GM18873 (cell line): Measurements from ENCODE around the gene FBXO21.
A peak's percentile ranks its signal among the peaks of the same experiment; 100 is the strongest.
"Not testable (repeated sequence)": the region's sequence is repeated elsewhere in the genome, so short reads cannot be mapped to it uniquely, and the experiment has no call there.

Experiments used
- ATAC-seq: cut with Tn5 transposase; IDR thresholded peaks from one replicate; pipeline ENCODE4 v1.9.1; 2021; ENCODE audit warnings: mild to moderate bottlenecking, moderate library complexity, moderate number of reproducible peaks; ENCODE audit not compliant: unreplicated experiment, low FRiP score

The FBXO21 gene

DNA sequence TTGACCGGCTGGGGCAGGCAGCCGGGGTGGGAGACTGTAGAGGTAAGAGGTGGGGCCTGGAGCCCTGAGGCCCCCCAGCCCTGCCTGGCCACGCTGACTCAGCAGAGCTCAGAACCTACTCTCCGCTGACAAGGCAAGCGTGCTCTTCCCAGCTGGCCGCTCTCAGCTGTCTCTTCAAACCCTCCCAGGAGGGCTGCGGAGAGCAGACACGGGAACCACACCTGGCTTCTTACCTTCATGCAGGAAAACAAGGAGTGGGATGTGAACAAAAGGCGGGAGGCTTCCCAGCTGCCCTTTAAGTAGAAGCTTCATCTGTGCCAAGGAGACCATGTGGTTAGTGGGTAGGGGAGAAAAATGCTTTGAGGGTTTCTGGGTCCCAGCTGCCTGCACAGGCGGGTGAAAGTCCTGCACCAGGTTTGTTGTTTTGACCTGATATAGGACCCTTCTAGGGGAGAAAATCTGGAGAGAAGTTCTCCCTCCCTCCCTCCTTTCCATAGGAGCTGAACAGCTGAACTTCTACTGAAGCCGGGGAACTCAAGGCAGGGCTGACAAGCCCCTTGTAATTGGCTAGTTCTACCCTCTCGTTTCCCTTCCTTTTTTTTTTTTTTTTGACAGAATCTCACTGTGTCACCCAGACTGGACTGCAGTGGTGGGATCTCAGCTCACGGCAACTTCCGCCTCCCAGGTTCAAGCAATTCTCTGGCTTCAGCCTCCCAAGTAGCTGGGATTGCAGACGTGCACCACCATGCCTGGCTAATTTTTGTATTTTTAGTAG lies 78.3 kb downstream of the FBXO21 start:
- no peak for ATAC-seq

DNA sequence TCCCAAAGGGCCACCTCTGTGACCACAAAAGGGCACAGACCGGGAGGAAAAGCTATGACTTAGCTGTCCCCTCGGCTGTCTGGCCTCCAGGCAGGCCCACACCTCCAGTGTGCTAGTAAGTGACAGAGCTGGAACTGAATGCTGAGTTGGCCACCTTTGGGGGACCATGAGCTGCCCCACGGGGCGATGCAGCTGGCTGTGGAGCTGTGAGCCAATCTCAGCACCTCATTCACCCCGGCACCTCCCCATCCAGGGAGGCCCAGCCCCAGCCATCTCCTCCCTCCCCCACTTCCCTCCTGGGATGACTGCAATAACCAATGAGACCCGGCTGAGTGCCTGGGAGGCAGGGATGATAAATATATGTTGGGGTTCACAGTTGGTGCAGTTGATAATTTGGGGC lies 78.9 kb downstream of the FBXO21 start:
- no peak for ATAC-seq

DNA sequence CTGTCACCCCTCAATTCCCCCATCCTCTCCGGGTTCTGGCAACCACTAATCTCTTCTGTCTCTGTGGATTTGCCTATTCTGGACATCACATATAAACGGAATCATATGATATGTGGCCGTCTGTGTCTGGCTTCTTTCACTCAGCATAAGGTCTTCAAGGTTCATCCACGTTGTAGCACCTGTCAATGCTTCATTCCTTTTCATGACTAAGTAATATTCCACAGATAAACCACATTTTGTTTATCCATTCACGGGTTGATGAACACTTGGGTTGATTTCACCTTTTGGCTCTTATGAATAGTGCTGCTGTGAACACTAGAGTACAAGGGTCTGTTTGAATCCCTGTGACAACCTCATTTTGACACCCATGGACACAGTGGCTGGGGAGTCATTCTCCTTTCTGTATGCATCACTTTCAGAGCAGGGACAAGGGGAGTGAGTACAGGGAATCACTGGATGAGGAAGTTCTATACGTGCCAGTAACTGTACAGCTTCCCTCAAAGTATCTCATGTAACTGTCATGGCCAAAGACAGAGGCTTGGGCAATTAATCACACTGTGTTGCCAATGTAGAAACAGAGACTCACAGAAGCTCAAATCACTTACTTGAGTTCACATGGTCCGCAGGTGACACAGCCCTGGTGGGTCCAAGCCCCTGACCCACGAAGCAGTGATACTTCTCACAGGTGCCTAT lies 80.2 kb downstream of the FBXO21 start:
- no peak for ATAC-seq

DNA sequence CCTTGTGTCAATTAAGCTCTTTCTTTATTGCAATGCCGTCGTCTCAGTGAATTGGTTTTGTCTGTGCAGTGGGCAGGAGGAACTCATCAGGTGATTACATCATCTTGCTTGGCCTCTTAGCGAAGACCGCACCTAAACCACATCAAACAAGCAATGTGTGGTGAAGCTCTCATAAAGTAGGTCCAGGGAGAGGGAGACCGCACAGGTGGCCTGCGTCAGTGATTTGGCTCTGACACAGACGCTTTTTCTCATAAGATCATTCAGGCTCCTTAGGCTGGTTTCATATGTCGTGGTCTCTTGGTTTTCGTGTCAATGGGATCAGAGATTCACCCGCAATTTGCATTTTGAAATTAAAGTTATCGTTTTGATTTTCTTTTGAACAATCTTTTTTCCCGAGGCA lies 84.4 kb downstream of the FBXO21 start:
- no peak for ATAC-seq

DNA sequence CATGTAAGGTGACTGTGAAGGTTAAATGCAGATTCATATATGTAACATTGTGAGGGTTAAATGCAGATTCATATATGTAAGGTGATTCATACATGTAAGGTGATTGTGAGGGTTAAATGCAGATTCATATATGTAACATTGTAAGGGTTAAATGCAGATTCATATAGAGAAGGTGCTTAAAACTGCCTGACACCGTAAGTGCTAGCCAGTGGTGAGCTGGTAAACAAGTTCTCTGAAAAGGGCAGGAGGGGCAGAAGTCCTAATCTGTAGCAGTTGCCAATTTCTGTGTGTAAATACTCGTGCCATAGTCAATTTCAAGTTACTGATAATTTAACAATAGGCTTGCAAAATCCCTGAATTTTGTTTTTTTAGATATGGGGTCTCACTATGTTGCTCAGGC lies 86.3 kb downstream of the FBXO21 start:
- ATAC-seq, result not testable (repeated sequence)

DNA sequence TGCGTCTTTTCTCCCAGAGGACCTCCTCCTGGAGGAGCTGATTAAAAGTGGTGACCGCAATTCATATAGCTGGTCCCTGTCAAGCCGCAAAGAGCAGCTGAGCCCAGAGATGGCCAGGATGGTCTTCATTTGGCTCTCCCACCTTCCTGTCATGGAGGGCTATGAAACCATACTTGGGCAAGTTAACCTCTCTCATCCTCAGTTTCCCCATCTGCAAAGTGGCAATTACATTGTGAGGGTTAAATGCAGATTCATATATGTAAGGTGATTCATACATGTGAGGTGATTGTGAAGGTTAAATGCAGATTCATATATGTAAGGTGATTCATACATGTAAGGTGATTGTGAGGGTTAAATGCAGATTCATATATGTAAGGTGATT lies 87.5 kb downstream of the FBXO21 start:
- ATAC-seq, result no peak

DNA sequence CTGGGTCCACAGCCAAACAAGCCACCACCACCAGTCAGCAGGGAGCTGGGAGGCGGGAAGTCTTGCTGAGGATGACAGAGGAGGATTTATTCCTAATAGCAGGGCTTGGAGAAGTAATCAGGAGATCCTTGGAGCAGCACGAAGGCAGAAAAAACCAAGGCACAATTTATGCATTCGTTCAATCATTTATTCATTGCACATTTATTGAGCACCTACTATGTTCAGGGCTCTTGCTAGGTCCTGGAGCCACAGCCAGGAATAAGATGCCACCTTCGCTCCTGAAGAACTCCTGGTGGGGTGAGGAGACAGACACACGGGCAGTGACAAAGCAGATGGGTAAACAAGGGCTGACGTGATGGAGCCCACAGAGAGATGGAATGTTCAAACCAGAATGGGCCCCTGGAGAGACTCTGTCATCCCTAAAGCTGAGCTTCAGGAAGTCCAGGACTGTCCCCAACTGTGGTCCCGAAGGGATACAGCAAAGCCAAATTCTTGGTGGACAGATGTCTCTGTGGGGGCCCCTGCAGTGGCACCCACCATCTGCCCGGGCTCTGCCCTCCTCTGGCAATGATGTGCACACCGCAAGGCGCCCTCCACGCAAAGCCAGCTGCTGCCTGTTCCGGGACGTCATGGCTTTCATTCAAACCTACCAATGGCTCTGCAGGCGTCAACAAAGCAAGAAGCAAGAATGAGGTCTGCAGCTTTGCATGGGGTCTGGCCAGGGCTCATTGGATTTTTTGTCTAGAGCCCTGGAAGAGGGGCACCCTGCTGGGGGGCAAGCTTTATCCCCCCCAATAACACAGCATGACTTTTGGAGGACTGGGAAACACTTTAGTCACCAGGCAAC lies 88.1 kb downstream of the FBXO21 start:
- ATAC-seq, result no peak

DNA sequence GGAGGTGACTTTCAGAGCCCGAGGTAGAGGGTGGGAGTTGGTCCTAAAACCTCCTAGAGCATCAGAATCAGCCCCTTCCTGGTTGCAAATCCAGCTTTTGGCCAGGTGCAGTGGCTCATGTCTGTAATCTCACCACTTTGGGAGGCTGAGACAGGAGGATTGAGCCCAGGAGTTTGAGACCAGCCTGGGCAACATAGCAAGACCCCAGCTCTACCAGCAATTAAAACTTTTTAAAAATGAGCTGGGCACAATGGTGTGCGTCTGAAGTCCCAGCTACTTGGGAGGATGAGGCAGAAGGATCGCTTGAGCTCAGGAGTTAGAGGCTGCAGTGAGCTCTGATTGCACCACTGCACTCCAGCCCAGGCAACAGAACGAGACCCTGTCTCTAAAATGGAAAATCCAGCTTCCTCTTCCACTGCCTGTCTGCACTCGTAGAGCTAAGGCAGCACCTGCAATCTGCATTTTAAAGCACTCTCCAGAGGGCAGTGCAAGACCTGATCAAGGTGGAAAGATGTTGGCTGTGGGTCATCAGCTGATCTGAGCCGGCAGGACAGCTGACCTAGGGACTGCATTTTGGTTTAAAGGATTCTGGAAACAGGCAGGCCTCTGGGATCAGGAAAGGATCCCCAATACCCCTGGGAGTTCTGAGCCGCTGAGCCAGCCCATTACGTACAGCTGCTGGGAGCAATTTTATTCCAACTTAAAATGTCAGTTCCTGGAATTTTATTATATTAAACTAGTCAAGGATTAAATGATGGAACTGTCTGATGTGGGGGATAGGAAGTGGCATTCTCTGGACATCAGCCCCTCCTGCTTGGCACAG lies 89.2 kb downstream of the FBXO21 start:
- no peak for ATAC-seq

DNA sequence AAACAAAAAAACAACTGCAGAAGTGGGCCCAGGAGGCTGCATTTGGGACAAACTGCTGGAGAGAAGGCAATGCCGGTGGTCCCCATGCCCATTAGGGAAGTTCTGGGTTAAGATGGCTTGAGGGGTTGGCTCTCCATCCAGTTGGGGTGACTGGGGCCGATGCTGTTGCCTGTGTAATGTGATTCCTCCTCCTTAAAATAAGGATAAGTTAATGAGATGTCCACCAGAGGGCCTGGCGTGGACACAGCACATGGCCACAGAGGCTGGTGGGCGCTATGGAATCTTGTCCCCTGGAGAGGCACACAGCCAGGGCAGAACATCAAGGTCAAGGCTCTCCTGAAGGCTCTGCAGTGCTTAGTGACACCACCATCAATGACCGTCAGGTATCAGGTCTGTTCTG lies 90.0 kb downstream of the FBXO21 start:
- ATAC-seq, result no peak

DNA sequence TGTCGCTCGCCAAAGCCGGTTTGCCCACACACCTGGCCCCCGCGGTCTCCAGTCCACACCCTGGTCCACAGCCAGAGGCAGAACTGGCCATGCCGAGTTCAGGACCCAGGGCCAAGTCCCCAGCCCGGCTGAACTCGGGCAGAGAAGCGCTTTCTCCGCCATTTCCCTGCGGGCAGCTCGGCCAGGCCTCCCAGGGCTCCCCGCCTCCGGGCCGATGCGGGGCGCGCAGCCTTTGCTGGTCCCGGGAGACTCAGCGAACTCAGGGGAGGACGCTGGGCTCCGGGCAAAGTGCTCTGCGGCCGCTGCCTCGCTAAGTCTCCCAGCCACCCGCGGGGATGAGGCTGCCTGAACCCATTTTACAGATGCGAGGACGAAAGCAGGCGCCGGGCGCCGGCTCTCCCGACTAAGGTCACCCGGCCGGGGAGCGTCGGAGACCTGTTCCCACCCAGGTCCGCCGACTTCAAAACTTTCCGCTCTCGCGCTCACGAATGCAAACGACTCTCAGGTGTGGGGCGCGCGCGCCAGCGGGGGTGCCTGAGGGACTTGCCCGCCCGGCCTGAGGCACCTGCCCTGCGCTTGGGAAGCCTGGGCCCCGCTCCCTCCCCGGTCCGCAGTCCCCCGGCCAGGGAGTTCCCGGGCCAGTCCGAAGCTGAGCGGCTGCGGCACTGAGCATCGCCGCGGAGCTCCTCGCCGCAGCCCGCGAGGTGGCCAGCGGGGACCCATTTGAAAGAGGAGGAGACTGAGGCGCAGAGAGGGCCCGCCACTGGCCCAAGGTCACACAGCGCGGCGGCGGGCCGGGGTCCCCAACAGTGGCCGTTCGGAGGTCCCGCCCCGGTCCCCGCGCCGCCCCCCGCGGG lies 91.7 kb downstream of the FBXO21 start:
- ATAC-seq, result peak; percentile 34

DNA sequence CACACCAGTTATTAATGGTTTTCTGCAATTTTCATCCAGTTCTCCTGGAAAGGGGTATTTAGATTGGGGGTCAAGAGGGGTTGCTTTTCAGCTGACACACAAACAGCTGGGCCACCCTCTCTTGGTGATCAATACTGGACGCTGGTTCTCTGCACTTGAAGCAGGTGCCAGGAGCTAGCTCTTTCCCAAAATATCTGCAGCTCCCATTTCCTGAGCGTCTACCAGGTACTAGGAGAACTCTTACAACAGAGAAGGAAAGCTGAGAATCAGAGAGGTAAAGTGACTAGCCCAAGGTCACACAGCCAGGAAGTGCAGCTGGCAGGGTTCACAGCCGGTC lies 92.3 kb downstream of the FBXO21 start:
- ATAC-seq, result no peak

DNA sequence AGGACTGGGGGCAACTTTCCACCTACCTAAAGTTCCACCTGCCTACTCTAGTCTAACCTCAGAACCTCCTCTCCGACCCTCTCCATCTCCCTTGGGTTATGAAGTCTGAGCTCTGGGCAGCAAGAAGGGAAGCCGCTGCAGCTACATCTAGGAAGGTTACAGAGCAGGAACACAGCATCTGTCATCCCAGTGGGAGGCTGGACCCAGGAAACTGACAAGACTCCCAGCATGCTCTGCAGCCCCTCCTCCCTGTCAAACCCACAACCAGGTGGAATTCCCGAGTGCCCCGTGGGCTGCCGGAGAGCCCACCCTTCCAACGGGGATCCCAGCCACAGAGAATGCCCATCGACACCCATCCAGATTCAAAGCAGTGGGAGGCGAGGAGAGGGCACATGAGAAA lies 93.1 kb downstream of the FBXO21 start:
- no peak for ATAC-seq

DNA sequence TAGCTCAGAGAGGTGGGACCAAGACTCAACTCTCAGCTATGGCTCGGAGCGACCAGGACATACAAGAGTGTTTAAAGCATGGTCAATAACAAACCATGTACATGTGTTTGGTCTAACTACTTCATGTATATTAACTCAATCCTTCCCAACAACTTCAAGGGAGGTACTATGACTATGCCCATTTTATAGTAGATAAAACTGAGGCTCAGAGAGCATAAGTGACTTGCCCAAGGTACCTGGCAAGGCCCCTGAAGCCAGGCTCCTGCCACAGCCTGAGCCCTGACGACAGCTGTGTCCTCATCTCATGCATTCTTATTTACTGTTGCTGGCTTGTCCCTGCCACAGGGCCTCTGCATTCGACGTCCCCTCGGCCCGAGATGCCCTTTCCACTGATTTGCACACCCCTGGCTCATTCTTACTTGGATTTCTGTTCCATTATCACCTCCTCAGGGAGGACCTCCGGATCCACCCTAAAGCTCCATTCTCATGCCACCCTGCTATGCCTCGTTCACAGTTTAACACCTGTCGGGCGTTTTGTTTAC lies 93.7 kb downstream of the FBXO21 start:
- no peak for ATAC-seq

DNA sequence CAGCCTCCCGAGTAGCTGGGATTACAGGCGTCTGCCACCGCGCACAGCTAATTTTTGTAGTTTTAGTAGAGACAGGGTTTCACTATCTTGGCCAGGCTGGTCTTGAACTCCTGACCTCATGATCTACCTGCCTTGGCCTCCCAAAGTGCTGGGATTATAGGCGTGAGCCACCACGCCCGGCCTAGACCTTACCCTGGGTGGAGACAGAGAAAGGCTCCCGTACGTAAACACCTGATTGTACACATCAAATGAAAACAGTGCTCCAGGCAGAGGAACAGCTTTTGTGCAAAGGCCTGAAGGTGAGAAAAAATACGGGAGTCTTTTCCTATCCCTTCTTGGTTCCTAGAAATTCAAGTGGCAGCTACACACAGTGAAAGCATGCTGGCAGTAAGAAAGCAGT lies 95.1 kb downstream of the FBXO21 start:
- not testable (repeated sequence) for ATAC-seq

DNA sequence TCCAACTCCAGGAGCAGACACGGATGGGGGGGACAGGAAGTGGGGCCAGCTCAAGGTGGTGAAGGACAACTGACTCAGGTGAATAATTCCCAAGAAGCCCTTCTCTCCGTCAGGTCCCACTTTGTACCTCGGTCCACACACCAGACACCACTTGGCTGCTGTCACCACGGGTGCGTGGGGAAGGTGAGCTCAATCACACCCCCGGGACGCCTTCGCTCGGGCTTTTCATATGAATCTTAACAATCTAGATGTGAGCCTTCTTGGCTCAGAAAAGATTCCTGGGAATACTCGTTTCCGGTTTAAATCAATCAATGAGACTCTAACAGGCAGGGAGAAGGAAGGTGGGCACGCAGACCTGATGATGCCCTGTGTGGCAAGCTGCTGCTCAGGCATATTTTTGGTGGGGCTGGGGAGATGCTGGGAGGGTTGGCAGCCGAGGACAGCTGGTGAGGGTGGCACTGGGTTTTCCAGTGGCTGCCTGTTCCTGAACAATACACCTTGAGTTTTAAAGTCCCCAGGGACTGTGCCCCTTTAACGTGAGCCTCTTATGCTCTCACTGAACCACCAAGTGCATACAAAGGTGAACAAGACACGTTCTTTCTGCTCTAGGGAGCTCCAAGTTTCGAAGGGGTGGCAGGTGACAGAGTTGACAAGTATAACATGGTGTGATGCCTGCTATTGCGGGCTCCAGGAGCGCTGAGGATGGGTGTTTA lies 96.2 kb downstream of the FBXO21 start:
- no peak for ATAC-seq

DNA sequence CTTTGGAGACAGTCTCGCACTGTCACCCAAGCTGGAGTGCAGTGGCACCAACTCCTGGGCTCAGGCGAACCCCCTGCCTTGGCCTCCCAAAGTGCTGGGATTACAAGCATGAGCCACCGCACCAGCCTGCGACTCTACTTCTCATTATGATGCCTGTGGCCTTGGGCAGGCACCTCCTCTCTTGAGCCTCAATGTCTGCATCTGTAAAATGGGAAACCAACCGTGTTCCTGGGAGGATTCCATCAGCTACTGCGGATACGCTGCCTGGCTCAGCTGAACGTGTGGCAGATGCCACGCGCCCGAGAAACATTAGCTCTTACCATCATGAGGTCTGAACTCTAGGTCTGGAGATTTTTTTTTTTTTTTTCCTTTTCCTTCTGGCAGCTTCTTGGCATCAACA lies 96.8 kb downstream of the FBXO21 start:
- ATAC-seq, result no peak

DNA sequence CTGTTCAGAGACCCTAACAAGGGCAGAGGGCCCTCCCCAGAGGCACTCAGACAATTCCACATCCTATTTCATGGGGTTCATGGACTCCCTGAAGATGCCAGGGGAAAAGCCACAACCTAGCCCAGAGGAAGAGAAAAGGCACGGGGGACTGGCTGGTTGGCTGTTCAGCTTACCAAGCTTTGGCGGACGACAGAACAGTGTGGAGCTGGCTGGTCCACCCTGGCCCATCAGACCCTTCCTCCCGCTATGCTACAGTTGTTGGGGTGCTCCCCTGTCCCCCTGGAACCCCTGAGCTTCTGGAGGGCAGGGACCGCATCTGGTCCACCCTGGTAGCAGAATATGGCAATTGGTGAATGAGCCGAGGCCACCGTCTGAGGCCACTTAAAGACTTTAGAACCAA lies 97.4 kb downstream of the FBXO21 start:
- ATAC-seq, result no peak

DNA sequence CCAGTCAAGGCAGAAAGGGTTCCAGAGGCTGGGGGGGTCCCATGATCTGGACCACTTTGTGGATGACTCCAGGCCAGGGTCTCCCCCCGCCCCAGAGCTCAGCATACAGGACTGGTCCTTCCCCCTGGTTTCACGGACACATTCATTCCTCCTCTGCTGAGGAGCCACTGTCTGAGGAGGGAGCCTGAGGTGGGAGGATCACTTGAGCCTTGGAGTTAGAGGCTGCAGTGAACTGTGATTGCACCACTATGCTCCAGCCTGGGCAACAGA lies 97.8 kb downstream of the FBXO21 start:
- ATAC-seq, result no peak
